Measurements from ENCODE around the gene OR10H3. TPM values are rescaled to one million over a fixed set of nuclear protein-coding genes. Genes with fewer than 3 reads are reported as not detected.
"Not testable (repeated sequence)": the region's sequence is repeated elsewhere in the genome, so short reads cannot be mapped to it uniquely, and the experiment has no call there.

OR10H3 gene
- total and polyA plus RNA-seq, 9 donors: not detected

DNA sequence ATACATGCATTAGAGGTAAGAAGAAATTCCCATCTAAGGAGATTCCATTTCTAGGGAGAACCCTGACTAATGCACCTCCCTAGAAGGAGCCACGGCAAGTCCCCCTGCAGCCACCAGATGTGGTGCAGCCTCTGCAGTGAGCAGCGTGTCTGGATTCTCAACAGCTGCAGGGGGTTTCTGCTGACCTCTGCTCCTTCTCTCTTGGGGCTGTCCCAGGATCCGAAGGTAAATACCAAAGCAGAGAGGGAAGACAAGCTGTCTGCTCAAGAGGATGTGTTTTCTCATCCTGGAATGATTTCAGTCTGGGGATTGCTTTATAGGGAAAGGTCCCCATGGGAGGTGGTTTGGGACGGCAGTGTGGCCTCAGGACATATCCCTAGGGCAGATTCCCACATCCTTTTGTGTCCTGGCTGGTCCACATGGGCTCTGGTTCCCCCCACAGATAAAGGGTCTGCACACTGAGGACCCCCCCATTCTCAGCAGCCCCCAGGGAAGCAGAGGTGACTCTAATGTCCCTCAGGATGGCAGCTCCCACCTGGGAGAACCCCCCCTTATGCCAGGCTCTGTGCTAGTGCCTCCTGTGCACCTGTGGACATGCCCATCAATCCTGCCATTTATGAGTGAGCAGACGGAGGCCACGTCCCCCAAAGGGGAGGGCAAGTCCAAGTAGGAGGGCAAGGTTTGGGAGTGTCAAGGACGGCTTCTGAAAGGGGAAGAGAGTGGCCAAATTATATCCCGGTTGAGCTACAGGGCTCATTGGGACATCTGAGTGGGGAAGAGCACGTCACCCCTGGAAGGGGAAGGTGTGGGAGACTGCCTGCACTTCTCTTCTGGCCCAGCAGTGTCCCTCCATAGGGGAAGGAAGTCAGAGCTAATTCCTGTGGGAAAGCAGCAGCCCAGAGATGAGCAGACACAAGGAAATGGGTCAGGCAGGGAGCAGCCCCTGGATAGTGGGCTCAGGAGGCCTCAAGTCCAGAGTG lies 39.5 kb downstream of the OR10H3 start:
- Histone ChIP-seq H3K9me3 (replicated peaks; ENCODE audit: control insufficient read depth, low read depth, low read length) (no peaks in the 10 kb centered on the region), H3K27ac (ENCODE audit: low read length) (no peak overlapping the region), H3K36me3 (ENCODE audit: control insufficient read depth, insufficient read depth, low read length) (no peaks in the 10 kb centered on the region), H3K4me3 (ENCODE audit: low read length) (no peak overlapping the region), H3K4me1 (ENCODE audit: control insufficient read depth, insufficient read depth, low read length) (peaks cover 16% of the 10 kb centered on the region), H3K27me3 (ENCODE audit: control insufficient read depth, insufficient read depth, low read length) (no peaks in the 10 kb centered on the region)
- no peak for DNase-seq
- 26% methylated on average over 9 of the region's 9 CpGs for WGBS (ENCODE audit: insufficient coverage)

DNA sequence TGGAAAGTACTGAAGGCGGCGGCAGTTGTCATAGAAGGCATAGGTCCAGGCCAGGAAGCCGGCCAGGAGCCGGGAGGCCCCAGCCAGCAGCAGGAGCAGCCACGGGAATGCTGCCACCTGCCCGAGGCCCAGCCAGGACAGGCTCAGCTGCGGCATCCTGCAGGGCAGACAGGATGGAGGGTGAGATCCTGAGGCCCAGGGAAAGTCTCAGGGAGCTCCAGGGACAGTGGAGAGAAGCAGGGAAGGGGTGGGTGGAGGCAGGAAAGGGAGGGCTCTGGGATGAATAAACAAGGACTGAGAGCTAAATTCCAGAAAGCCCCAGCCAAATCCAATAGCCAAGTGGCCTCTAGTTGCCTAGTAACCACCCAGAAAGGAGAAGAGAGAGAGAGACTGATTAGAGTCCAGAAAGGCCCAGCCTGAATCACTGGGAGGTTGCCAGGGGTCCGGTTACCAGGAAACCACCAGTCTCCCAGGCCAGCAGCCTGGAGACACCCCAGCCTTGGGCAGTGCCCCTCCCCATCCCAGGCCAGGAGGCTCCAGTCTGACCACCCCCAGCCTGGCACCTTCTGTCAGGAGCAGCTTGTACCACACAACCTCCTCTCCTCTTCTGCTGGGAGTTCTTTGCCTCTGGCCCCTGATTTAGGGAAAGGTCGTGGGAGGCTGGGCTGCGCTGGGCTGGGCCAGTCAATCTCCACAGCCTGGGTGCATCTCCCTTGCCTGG lies 42.1 kb downstream of the OR10H3 start:
- Histone ChIP-seq H3K27me3 (ENCODE audit: control insufficient read depth, insufficient read depth, low read length) (no peaks in the 10 kb centered on the region), H3K4me1 (ENCODE audit: control insufficient read depth, insufficient read depth, low read length) (peaks cover 16% of the 10 kb centered on the region), H3K4me3 (ENCODE audit: low read length) (no peak overlapping the region), H3K36me3 (ENCODE audit: control insufficient read depth, insufficient read depth, low read length) (no peaks in the 10 kb centered on the region), H3K27ac (ENCODE audit: low read length) (peak overlapping the region; percentile 72), H3K9me3 (replicated peaks; ENCODE audit: control insufficient read depth, low read depth, low read length) (no peaks in the 10 kb centered on the region)
- DNase-seq: peak; percentile 96
- 8% methylated on average over 7 of the region's 10 CpGs for WGBS (ENCODE audit: insufficient coverage)

DNA sequence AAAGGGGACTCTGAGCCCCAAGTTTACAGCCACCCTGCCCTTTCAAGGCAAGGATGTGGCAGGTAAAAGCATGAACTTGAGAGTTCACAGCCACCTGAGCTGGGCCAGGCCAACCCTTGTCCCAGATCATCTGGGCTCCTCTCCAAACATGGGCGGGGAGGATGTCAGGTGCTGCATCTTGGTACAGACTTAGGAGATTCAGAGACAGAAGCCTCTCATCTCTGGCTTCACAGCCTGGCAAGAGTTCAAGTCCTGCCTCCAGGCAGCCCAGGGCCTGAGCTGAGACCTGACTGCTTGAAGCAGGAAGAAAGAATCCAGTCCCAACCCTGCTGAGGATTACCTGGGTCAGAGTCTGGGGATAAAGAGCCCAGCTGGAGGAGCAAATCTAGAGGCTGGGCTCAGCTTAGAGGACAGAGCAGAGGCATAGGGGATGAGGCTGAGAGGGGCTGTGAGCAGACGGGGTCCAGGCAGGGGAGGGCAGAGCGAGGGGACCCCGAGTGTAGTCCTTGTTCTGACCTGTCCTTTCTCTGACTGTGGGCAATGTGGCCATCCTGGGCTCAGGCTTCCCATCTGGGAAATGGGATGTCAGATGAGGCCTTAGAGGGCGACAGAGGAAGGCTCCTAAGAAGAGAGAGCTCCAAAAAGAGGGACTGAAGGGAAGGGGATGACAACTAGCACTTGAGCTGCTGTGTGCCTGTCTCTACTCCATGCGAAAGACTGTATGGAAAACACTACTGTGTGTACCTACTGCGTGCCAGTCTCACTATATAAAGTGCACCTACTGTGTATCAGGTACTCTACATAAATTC lies 43.0 kb downstream of the OR10H3 start:
- Histone ChIP-seq H3K36me3 (ENCODE audit: control insufficient read depth, insufficient read depth, low read length) (no peaks in the 10 kb centered on the region), H3K27ac (ENCODE audit: low read length) (peak overlapping the region; percentile 72), H3K4me3 (ENCODE audit: low read length) (no peak overlapping the region), H3K4me1 (ENCODE audit: control insufficient read depth, insufficient read depth, low read length) (peaks cover 16% of the 10 kb centered on the region), H3K9me3 (replicated peaks; ENCODE audit: control insufficient read depth, low read depth, low read length) (no peaks in the 10 kb centered on the region), H3K27me3 (ENCODE audit: control insufficient read depth, insufficient read depth, low read length) (no peaks in the 10 kb centered on the region)
- 62% methylated on average over 7 of the region's 7 CpGs for WGBS (ENCODE audit: insufficient coverage)
- DNase-seq: peak; percentile 49

DNA sequence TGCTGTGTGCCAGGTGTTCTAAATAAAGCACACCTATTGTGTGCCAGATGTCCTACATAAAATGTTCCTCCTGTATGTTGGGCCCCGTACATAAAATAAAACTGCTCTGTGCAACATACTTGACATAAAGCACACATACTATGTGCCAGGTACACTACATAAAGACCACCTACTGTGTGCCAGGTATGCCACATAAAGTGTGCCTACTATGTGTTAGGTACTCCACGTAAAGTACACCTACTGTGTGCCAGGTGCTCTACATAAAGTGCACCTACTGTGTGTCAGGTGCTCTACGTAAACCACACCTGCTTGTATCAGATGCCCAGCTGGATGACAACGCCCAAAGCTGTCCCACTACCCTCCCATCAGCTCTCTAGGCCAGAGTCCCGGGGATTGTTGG lies 43.9 kb downstream of the OR10H3 start:
- no peaks in the 10 kb centered on the region for H3K27me3 ChIP-seq (ENCODE audit: control insufficient read depth, insufficient read depth, low read length)
- 67% methylated on average over 2 of the region's 5 CpGs for WGBS (ENCODE audit: insufficient coverage)
- no peak overlapping the region for H3K27ac ChIP-seq (ENCODE audit: low read length)
- H3K9me3 ChIP-seq (replicated peaks; ENCODE audit: control insufficient read depth, low read depth, low read length): no peaks in the 10 kb centered on the region
- peaks cover 16% of the 10 kb centered on the region for H3K4me1 ChIP-seq (ENCODE audit: control insufficient read depth, insufficient read depth, low read length)
- no peak for DNase-seq
- H3K4me3 ChIP-seq (ENCODE audit: low read length): no peak overlapping the region
- H3K36me3 ChIP-seq (ENCODE audit: control insufficient read depth, insufficient read depth, low read length): no peaks in the 10 kb centered on the region

DNA sequence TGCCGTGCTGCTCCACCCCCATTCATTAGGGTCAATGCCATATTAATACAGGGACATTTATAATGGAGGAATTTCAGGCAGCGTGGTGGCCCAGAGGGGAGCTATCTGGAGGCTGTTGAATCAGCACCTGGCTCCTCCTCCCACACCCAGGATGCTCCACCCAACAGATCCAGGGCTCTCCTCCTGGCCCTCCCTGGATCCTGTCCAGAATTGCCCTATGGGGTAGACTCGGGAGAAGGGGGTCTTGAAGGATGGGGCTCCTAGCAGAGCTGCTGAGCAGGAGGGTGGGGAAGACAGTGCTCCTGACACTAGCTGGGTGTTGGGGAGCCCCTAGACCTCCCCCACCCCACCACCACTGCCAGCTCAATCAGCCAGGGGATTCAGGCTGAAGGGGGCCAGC lies 44.4 kb downstream of the OR10H3 start:
- Histone ChIP-seq H3K36me3 (ENCODE audit: control insufficient read depth, insufficient read depth, low read length) (no peaks in the 10 kb centered on the region), H3K4me1 (ENCODE audit: control insufficient read depth, insufficient read depth, low read length) (peaks cover 16% of the 10 kb centered on the region), H3K27ac (ENCODE audit: low read length) (no peak overlapping the region), H3K9me3 (replicated peaks; ENCODE audit: control insufficient read depth, low read depth, low read length) (no peaks in the 10 kb centered on the region), H3K27me3 (ENCODE audit: control insufficient read depth, insufficient read depth, low read length) (no peaks in the 10 kb centered on the region), H3K4me3 (ENCODE audit: low read length) (no peak overlapping the region)
- no CpG with 5 or more reads among the region's 3 CpGs for WGBS (ENCODE audit: insufficient coverage)
- DNase-seq: no peak

DNA sequence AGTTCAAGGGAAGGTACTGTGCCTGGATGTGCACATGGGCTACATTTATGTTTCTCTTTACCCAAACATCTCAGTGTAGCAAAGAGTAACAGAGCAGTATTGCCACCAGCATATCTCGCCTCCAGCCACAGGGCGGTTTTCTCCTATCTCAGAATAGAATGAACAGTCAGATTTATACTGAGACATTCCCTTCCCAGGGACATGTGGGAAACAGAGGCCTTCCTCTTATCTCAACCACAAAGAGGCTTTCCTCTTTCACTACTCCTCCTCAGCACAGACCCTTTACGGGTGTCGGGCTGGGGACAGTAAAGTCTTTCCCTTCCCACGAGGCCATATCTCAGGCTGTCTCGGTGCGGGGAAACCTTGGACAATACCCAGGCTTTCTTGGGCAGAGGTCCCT lies 45.1 kb downstream of the OR10H3 start:
- H3K27me3 ChIP-seq (ENCODE audit: control insufficient read depth, insufficient read depth, low read length); H3K4me3 ChIP-seq (ENCODE audit: low read length); H3K9me3 ChIP-seq (replicated peaks; ENCODE audit: control insufficient read depth, low read depth, low read length); H3K27ac ChIP-seq (ENCODE audit: low read length); H3K36me3 ChIP-seq (ENCODE audit: control insufficient read depth, insufficient read depth, low read length); DNase-seq: not testable (repeated sequence)
- WGBS (ENCODE audit: insufficient coverage): 72% methylated on average over 2 of the region's 7 CpGs
- H3K4me1 ChIP-seq (ENCODE audit: control insufficient read depth, insufficient read depth, low read length): peaks cover 16% of the 10 kb centered on the region

DNA sequence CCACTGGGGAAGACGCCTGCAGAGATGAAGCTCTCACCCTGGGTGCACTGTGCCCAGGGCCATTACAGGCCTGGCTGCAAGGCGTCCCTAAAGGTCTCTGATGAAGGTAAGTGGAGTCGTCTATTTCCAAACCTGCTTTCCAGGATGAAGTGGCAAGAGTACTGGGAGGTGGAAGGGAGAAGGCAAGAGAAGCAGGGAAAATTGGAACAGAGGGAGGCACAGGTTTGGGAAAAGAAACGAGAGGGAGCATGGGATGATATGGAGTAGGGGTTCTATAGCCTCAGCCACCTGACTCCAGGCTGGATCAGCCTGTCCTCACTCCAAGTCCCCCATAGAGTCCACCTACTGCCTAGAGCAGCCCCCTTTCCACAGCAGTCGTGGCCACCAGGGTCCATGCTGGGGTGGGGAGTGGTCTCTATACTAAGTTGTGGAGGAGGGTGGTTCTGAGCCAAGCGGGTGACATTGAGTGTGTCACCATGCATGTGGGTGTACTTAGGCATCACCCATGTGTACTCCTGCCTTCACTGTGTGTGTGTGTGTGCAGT lies 49.9 kb downstream of the OR10H3 start, which contains the start of gene OR10H5:
Gene OR10H5, plus strand, starts transcription at position 51 of the 545 bp plus-strand sequence. CDS start 6,388 bp downstream, outside the sequence.
- 66% methylated on average over 5 of the region's 6 CpGs for WGBS (ENCODE audit: insufficient coverage)

DNA sequence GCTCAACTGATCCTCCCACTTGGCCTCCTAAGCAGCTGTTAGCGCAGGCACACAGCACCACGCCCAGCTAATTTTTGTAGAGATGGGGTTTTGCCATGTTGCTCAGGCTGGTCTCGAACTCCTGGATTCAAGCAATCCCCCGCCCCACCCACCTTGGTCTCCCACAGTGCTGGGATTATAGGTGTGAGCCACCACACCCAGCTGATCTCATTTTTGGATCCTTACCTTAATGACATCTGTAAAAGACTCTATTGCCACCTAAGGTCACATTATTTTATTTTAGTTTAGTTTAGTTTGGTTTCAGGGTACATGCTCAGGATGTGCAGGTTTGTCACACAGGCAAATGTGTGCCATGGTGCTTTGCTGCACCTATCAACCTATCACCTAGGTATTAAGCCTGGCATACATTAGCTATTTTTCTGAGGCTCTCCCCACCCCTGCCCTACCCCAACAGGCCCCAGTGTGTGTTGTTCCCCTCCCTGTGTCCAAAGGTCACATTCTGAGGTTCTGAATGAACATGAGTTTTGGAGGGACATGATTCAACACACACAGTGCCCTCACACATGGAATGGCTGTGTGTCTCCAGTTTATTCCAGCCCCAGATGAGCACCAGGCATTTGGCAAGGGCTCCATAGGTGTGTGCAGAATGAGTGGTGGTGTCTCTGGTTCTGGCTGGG lies 50.9 kb downstream of the OR10H3 start:
- no peak overlapping the region for H3K4me3 ChIP-seq (ENCODE audit: low read length)
- no peak for DNase-seq
- H3K4me1 ChIP-seq (ENCODE audit: control insufficient read depth, insufficient read depth, low read length): no peaks in the 10 kb centered on the region
- no peaks in the 10 kb centered on the region for H3K36me3 ChIP-seq (ENCODE audit: control insufficient read depth, insufficient read depth, low read length)
- no CpG with 5 or more reads among the region's 4 CpGs for WGBS (ENCODE audit: insufficient coverage)
- H3K27me3 ChIP-seq (ENCODE audit: control insufficient read depth, insufficient read depth, low read length): peaks cover 3% of the 10 kb centered on the region
- no peaks in the 10 kb centered on the region for H3K9me3 ChIP-seq (replicated peaks; ENCODE audit: control insufficient read depth, low read depth, low read length)
- H3K27ac ChIP-seq (ENCODE audit: low read length): no peak overlapping the region

More for the DNA sequence above, 49.9 kb downstream of the OR10H3 start, which contains the start of gene OR10H5:
- Histone ChIP-seq H3K27ac (ENCODE audit: low read length) (no peak within 1 kb of the TSS), H3K36me3 (ENCODE audit: control insufficient read depth, insufficient read depth, low read length) (no peaks in the 10 kb centered on the region), H3K27me3 (ENCODE audit: control insufficient read depth, insufficient read depth, low read length) (peaks cover 3% of the 10 kb centered on the region), H3K4me3 (ENCODE audit: low read length) (no peak within 1 kb of the TSS), H3K9me3 (replicated peaks; ENCODE audit: control insufficient read depth, low read depth, low read length) (no peaks in the 10 kb centered on the region), H3K4me1 (ENCODE audit: control insufficient read depth, insufficient read depth, low read length) (no peaks in the 10 kb centered on the region)
- no peak for DNase-seq

DNA sequence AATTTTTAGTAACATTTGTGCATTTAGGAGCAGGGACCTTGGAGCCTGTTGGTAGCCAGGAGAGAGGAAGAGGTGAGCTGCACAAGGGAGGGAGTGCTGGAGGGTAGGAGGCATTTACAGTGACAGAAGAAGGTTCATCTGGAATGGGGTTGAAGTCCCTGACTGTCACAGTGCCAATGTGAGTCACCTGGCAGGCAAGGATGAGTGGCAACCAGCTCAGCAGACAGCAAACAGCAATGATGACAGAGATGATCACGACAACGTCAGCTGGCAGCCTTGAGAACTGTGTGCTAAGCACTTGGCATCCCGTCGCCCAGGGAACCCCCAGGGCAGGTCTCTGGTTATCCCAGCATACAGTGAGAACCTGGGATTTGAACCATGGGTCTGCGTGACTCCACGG lies 52.3 kb downstream of the OR10H3 start:
- H3K27ac ChIP-seq (ENCODE audit: low read length): no peak overlapping the region
- H3K4me3 ChIP-seq (ENCODE audit: low read length): no peak overlapping the region
- H3K27me3 ChIP-seq (ENCODE audit: control insufficient read depth, insufficient read depth, low read length): peaks cover 3% of the 10 kb centered on the region
- WGBS (ENCODE audit: insufficient coverage): 56% methylated on average over 6 of the region's 6 CpGs
- no peaks in the 10 kb centered on the region for H3K36me3 ChIP-seq (ENCODE audit: control insufficient read depth, insufficient read depth, low read length)
- no peak for DNase-seq
- H3K9me3 ChIP-seq (replicated peaks; ENCODE audit: control insufficient read depth, low read depth, low read length): no peaks in the 10 kb centered on the region
- H3K4me1 ChIP-seq (ENCODE audit: control insufficient read depth, insufficient read depth, low read length): no peaks in the 10 kb centered on the region

Data from muscle of leg (tissue), 11 donors.